OCI-LY7 (cell line): Measurements from ENCODE around the gene RASSF5.

ENCODE experiments used
- EZH2phosphoT487 ChIP-seq: fragments of 200-600 bp; sonication (generic); IDR thresholded peaks from 2 replicates; pipeline ENCODE4 v1.6.1; 2018; ENCODE audit warnings: low read depth, borderline replicate concordance, mild to moderate bottlenecking, mixed run types, antibody characterized with exemption, low read length, moderate library complexity, mixed read lengths
- TF ChIP-seq, protein P1 (sequence below): fragments of 200-600 bp; sonication (generic); conservative IDR thresholded peaks from 2 replicates; pipeline ENCODE4 v1.5.1; 2014; ENCODE audit warnings: mild to moderate bottlenecking, antibody characterized with exemption, low read length, moderate library complexity, mixed read lengths

DNA sequence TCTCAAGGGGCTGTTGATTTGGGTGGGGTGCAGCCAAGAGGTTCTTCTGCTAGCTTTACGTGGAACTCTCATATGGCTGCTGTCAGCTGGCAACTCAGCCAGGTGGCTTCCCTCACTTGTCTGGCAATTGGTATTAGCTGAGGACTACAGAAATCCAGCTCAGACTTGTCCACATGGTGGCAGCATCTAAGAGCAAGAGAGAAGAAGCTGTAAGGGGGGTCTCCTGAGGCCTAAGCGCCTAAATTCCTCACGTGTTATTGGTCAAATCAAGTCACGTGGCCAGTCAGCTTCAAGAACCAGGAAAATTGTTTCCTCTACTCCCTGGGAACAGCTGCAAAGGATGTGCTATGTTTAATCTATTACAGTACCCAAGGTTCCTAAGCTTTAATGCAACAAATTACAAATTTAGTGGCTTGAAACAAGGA lies 123.8 kb downstream of the RASSF5 start:
- TF ChIP-seq, protein P1, sequence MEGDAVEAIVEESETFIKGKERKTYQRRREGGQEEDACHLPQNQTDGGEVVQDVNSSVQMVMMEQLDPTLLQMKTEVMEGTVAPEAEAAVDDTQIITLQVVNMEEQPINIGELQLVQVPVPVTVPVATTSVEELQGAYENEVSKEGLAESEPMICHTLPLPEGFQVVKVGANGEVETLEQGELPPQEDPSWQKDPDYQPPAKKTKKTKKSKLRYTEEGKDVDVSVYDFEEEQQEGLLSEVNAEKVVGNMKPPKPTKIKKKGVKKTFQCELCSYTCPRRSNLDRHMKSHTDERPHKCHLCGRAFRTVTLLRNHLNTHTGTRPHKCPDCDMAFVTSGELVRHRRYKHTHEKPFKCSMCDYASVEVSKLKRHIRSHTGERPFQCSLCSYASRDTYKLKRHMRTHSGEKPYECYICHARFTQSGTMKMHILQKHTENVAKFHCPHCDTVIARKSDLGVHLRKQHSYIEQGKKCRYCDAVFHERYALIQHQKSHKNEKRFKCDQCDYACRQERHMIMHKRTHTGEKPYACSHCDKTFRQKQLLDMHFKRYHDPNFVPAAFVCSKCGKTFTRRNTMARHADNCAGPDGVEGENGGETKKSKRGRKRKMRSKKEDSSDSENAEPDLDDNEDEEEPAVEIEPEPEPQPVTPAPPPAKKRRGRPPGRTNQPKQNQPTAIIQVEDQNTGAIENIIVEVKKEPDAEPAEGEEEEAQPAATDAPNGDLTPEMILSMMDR: peak; percentile 87
- TF ChIP-seq EZH2phosphoT487: no peak
